KOPT-K1 (cell line): Measurements from ENCODE around the gene ULK3.

ENCODE experiments used
- H3K27ac ChIP-seq: fragments of 200-600 bp; sonication (generic); 2 replicates; pipeline ENCODE4 v1.5.1; 2016; ENCODE audit warnings: antibody characterized with exemption, mild to moderate bottlenecking, low read depth, low read length; ENCODE audit not compliant: poor library complexity, severe bottlenecking
- H3K36me3 ChIP-seq: fragments of 200-600 bp; sonication (generic); 2 replicates; pipeline ENCODE4 v1.5.1; 2017; ENCODE audit warnings: antibody characterized with exemption, mild to moderate bottlenecking, low read length, moderate library complexity; ENCODE audit not compliant: insufficient read depth
- H3K9me3 ChIP-seq: fragments of 200-600 bp; sonication (generic); 2 replicates; pipeline ENCODE4 v1.5.1; 2017; ENCODE audit warnings: antibody characterized with exemption, low read length, mild to moderate bottlenecking; ENCODE audit not compliant: insufficient read depth, poor library complexity, severe bottlenecking

The ULK3 gene

GRCh38 chr15:74794970-74795349 is 48.0 kb downstream of the ULK3 start:
- Histone ChIP-seq H3K36me3 (peaks cover 76% of the 10 kb centered on the region), H3K27ac (no peak overlapping the region), H3K9me3 (no peaks in the 10 kb centered on the region)

GRCh38 chr15:74794248-74794969 is 48.5 kb downstream of the ULK3 start:
- Histone ChIP-seq H3K27ac (no peak overlapping the region), H3K36me3 (peaks cover 74% of the 10 kb centered on the region), H3K9me3 (no peaks in the 10 kb centered on the region)

- H3K36me3 ChIP-seq: peaks cover 64% of the 10 kb centered on the region
- H3K27ac ChIP-seq: peak overlapping the region; percentile 5
- H3K9me3 ChIP-seq: no peaks in the 10 kb centered on the region
Observed at GRCh38 chr15:74793135-74794028, 49.6 kb downstream of the ULK3 start.

GRCh38 chr15:74792227-74793016 is 50.5 kb downstream of the ULK3 start:
- peaks cover 55% of the 10 kb centered on the region for H3K36me3 ChIP-seq
- H3K27ac ChIP-seq: peak overlapping the region; percentile 5
- no peaks in the 10 kb centered on the region for H3K9me3 ChIP-seq

GRCh38 chr15:74791667-74792066 is 51.3 kb downstream of the ULK3 start:
- peaks cover 55% of the 10 kb centered on the region for H3K36me3 ChIP-seq
- no peaks in the 10 kb centered on the region for H3K9me3 ChIP-seq
- no peak overlapping the region for H3K27ac ChIP-seq

- Histone ChIP-seq H3K9me3 (no peaks in the 10 kb centered on the region), H3K27ac (peak overlapping the region; percentile 98), H3K36me3 (peaks cover 55% of the 10 kb centered on the region)
Observed at GRCh38 chr15:74791007-74791406, 51.9 kb downstream of the ULK3 start.

- peak overlapping the region; percentile 98 for H3K27ac ChIP-seq
Observed at GRCh38 chr15:74790080-74790916, 52.7 kb downstream of the ULK3 start.

GRCh38 chr15:74789741-74790079 is 53.2 kb downstream of the ULK3 start:
- H3K9me3 ChIP-seq: no peaks in the 10 kb centered on the region
- peak overlapping the region; percentile 98 for H3K27ac ChIP-seq
- H3K36me3 ChIP-seq: peaks cover 43% of the 10 kb centered on the region

More at GRCh38 chr15:74790080-74790916, 52.7 kb downstream of the ULK3 start:
- no peaks in the 10 kb centered on the region for H3K9me3 ChIP-seq
- peaks cover 49% of the 10 kb centered on the region for H3K36me3 ChIP-seq

GRCh38 chr15:74789171-74789631 is 53.8 kb downstream of the ULK3 start:
- Histone ChIP-seq H3K9me3 (no peaks in the 10 kb centered on the region), H3K27ac (peak overlapping the region; percentile 98), H3K36me3 (peaks cover 40% of the 10 kb centered on the region)

- H3K9me3 ChIP-seq: no peaks in the 10 kb centered on the region
- peaks cover 40% of the 10 kb centered on the region for H3K36me3 ChIP-seq
- H3K27ac ChIP-seq: peak overlapping the region; percentile 98
Observed at GRCh38 chr15:74788683-74789151, 54.2 kb downstream of the ULK3 start.

- Histone ChIP-seq H3K36me3 (peaks cover 40% of the 10 kb centered on the region), H3K9me3 (no peaks in the 10 kb centered on the region), H3K27ac (peak overlapping the region; percentile 98)
Observed at GRCh38 chr15:74788042-74788682, 54.8 kb downstream of the ULK3 start.

GRCh38 chr15:74787251-74788041 is 55.5 kb downstream of the ULK3 start:
- Histone ChIP-seq H3K9me3 (no peaks in the 10 kb centered on the region), H3K36me3 (peaks cover 34% of the 10 kb centered on the region), H3K27ac (peak overlapping the region; percentile 98)

GRCh38 chr15:74786551-74787165 is 56.3 kb downstream of the ULK3 start:
- no peaks in the 10 kb centered on the region for H3K9me3 ChIP-seq
- H3K27ac ChIP-seq: peak overlapping the region; percentile 98
- peaks cover 27% of the 10 kb centered on the region for H3K36me3 ChIP-seq
